GM23338 (cell line): ENCODE results near the gene NRXN2. TPM values are rescaled to one million over a fixed set of nuclear protein-coding genes. Genes with fewer than 3 reads are reported as not detected.

Source experiments
- ATAC-seq: fragments of 200-7000 bp; cut with Tn5 transposase; 3 replicates; pipeline ENCODE4 v1.9.1; 2020
- DNase-seq: peaks from one replicate; pipeline ENCODE4 v3.0.0-alpha.2; 2015; ENCODE audit warnings: low spot score
- H2AFZ ChIP-seq: fragments of 200-600 bp; sonication (generic); 2 replicates; pipeline ENCODE4 v1.8.0; 2016; ENCODE audit warnings: antibody characterized with exemption, mild to moderate bottlenecking, moderate library complexity
- H3F3A ChIP-seq: fragments of 200-600 bp; sonication (generic); replicated peaks from 2 replicates; pipeline ENCODE4 v1.8.0; 2017; ENCODE audit warnings: antibody characterized with exemption, mixed run types, low read depth
- H3K27ac ChIP-seq: fragments of 200-600 bp; sonication (generic); 2 replicates; pipeline ENCODE4 v1.6.1; 2016; ENCODE audit warnings: low read depth
- H3K27me3 ChIP-seq: fragments of 200-600 bp; sonication (generic); 2 replicates; pipeline ENCODE4 v1.8.0; 2016; ENCODE audit warnings: mild to moderate bottlenecking, mixed run types, moderate library complexity; ENCODE audit not compliant: insufficient read depth
- H3K36me3 ChIP-seq: fragments of 200-600 bp; sonication (generic); 2 replicates; pipeline ENCODE4 v1.8.0; 2016; ENCODE audit warnings: mild to moderate bottlenecking; ENCODE audit not compliant: insufficient read depth
- H3K4me1 ChIP-seq: fragments of 200-600 bp; sonication (generic); 2 replicates; pipeline ENCODE4 v1.8.0; 2016; ENCODE audit warnings: mild to moderate bottlenecking, moderate library complexity; ENCODE audit not compliant: insufficient read depth
- H3K4me2 ChIP-seq: fragments of 200-600 bp; sonication (generic); 2 replicates; pipeline ENCODE4 v1.7.1; 2017; ENCODE audit warnings: mixed run types
- H3K4me3 ChIP-seq: fragments of 200-600 bp; sonication (generic); 2 replicates; pipeline ENCODE4 v1.6.1; 2016; ENCODE audit warnings: mixed run types
- H3K79me2 ChIP-seq: fragments of 200-600 bp; sonication (generic); replicated peaks from 2 replicates; pipeline ENCODE4 v1.8.0; 2017; ENCODE audit warnings: mild to moderate bottlenecking; ENCODE audit not compliant: insufficient read depth
- H3K9me2 ChIP-seq: fragments of 200-600 bp; sonication (generic); 2 replicates; pipeline ENCODE4 v1.8.0; 2017; ENCODE audit not compliant: insufficient read depth
- H4K20me1 ChIP-seq: fragments of 200-600 bp; sonication (generic); replicated peaks from 2 replicates; pipeline ENCODE4 v1.8.0; 2017; ENCODE audit warnings: mild to moderate bottlenecking; ENCODE audit not compliant: insufficient read depth
- H3K27ac Mint-ChIP-seq: 2 replicates; pipeline ENCODE4 v1.8.0; 2020; ENCODE audit warnings: inconsistent platforms, mild to moderate bottlenecking, moderate library complexity, mixed read lengths
- H3K27me3 Mint-ChIP-seq: 3 replicates; pipeline ENCODE4 v1.8.0; 2022; ENCODE audit warnings: low read depth, mild to moderate bottlenecking, moderate library complexity, mixed read lengths, inconsistent platforms; ENCODE audit not compliant: insufficient read depth, poor library complexity
- H3K36me3 Mint-ChIP-seq: 3 replicates; pipeline ENCODE4 v1.8.0; 2021; ENCODE audit warnings: low read depth, mild to moderate bottlenecking, inconsistent platforms, moderate library complexity, mixed read lengths
- H3K4me1 Mint-ChIP-seq: 3 replicates; pipeline ENCODE4 v1.8.0; 2020; ENCODE audit warnings: mild to moderate bottlenecking, inconsistent platforms, mixed read lengths
- H3K4me3 Mint-ChIP-seq: 3 replicates; pipeline ENCODE4 v1.8.0; 2021; ENCODE audit warnings: moderate library complexity, mild to moderate bottlenecking, inconsistent platforms, mixed read lengths
- H3K9me3 Mint-ChIP-seq: 3 replicates; pipeline ENCODE4 v1.8.0; 2020; ENCODE audit warnings: moderate library complexity, mild to moderate bottlenecking, inconsistent platforms, mixed read lengths
- ETS1 ChIP-seq: IDR thresholded peaks from 2 replicates; pipeline ENCODE4 v1.6.1; 2016; ENCODE audit warnings: antibody characterized with exemption
- EZH2 ChIP-seq: fragments of 200-600 bp; sonication (generic); IDR thresholded peaks from one replicate; pipeline ENCODE4 v1.8.0; 2017; ENCODE audit warnings: antibody characterized with exemption, mild to moderate bottlenecking, low read depth; ENCODE audit not compliant: unreplicated experiment
- JUNB ChIP-seq: IDR thresholded peaks from one replicate; pipeline ENCODE4 v1.6.1; 2016; ENCODE audit warnings: antibody characterized with exemption; ENCODE audit not compliant: unreplicated experiment
- REST ChIP-seq: IDR thresholded peaks from one replicate; pipeline ENCODE4 v1.6.1; 2018; ENCODE audit warnings: antibody characterized with exemption; ENCODE audit not compliant: unreplicated experiment
- ZNF114 ChIP-seq: fragments of 250-450 bp; sonication (Bioruptor Pico); IDR thresholded peaks from 2 replicates; pipeline ENCODE4 v1.5.0; 2020; ENCODE audit warnings: mild to moderate bottlenecking, moderate library complexity
- ZNF462 ChIP-seq: fragments of 250-450 bp; sonication (Bioruptor Pico); IDR thresholded peaks from 2 replicates; pipeline ENCODE4 v1.5.0; 2020; ENCODE audit warnings: mild to moderate bottlenecking, moderate library complexity
- polyA plus RNA-seq: library from polyadenylated mRNA; unstranded; fragments of >200 nt; fragmentation: Nextera tagmentation; extraction: Ambion mirVana; gene quantifications from 2 replicates; pipeline ENCODE4 v1.2.1, GENCODE V29; 2016
- total RNA-seq: library from RNA; depleted of rRNA; stranded (reverse); fragments of >200 nt; shearing (Covaris generic); gene quantifications from 2 replicates; pipeline ENCODE4 v1.2.3, GENCODE V29; 2014

NRXN2 gene
- total and polyA plus RNA-seq, 2 experiments from 2014 or later = 3.4 to 17.0 TPM

GRCh38 chr11:64638018-64638665, 84.9 kb downstream of the NRXN2 start (continued):
- TF ChIP-seq ZNF462 (CRISPR knock-in tag) (no peak), JUNB (no peak), ETS1 (no peak), ZNF114 (CRISPR knock-in tag) (no peak)

- H3K79me2 ChIP-seq = no peaks in the 10 kb centered on the region
- peaks cover 55% of the 10 kb centered on the region for H3K27me3 ChIP-seq
- Mint-ChIP-seq H3K27ac (no peak overlapping the region), H3K27me3 (peaks cover 17% of the 10 kb centered on the region), H3K9me3 (no peaks in the 10 kb centered on the region; the same call in 2 of the 3 replicates), H3K4me3 (peak overlapping the region; percentile 74), H3K36me3 (no peaks in the 10 kb centered on the region; the same call in 2 of the 3 replicates), H3K4me1 (peaks cover 21% of the 10 kb centered on the region)
- H2AFZ ChIP-seq = peak overlapping the region; percentile 92
- H4K20me1 ChIP-seq = no peaks in the 10 kb centered on the region
- H3K4me3 ChIP-seq = peak overlapping the region; percentile 82
- peak; percentile 15 for TF ChIP-seq EZH2
- peak; percentile 79 for TF ChIP-seq REST
- no peak for TF ChIP-seq ZNF114 (CRISPR knock-in tag)
- H3K9me2 ChIP-seq = no peaks in the 10 kb centered on the region
- DNase-seq = no peak
- peaks cover 10% of the 10 kb centered on the region; the same call in 1 of the 2 replicates for H3K4me1 ChIP-seq
- no peak overlapping the region for H3K27ac ChIP-seq
- no peaks in the 10 kb centered on the region for H3F3A ChIP-seq
- no peaks in the 10 kb centered on the region for H3K36me3 ChIP-seq
- H3K4me2 ChIP-seq = peak overlapping the region; percentile 94
- ATAC-seq = peak; percentile 65
These were observed 85.5 kb downstream of the NRXN2 start for GRCh38 chr11:64637334-64638017.
